Lower leg skin (tissue), 3 donors: ENCODE measurements around the gene SLX4IP.
"Not testable (repeated sequence)": the region's sequence is repeated elsewhere in the genome, so short reads cannot be mapped to it uniquely, and the experiment has no call there.

ENCODE experiments used
- CTCF ChIP-seq, 3 donors: fragments of 450-650 bp; IDR thresholded peaks; one replicate each; pipeline ENCODE4 v1.5.1; 2016; ENCODE audit warnings: antibody characterized with exemption in 3 of 3, mild to moderate bottlenecking in 3 of 3, moderate library complexity in 2 of 3
- POLR2A ChIP-seq, 2 donors: fragments of 450-650 bp; IDR thresholded peaks; one replicate each; pipeline ENCODE4 v1.6.1; 2016 to 2017; ENCODE audit warnings: antibody characterized with exemption in 2 of 2, mild to moderate bottlenecking in 1 of 2, moderate library complexity in 1 of 2

DNA sequence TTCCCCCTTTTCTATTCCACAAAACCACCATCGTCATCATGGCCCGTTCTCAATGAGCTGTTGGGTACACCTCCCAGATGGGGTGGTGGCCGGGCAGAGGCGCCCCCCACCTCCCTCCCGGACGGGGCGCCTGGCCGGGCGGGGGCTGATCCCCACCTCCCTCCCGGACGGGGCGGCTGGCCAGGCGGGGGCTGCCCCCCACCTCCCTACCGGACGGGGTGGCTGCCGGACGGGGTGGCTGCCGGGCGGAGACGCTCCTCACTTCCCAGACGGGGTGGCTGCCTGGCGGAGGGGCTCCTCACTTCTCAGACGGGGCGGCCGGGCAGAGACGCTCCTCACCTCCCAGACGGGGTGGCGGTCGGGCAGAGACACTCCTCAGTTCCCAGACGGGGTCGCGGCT lies 40.4 kb upstream of the SLX4IP start:
- TF ChIP-seq CTCF, POLR2A (IDR thresholded peaks at IDR 0.05): not testable (repeated sequence)
